ENCODE measurements around the gene RFX6.

- TF ChIP-seq, protein P1, sequence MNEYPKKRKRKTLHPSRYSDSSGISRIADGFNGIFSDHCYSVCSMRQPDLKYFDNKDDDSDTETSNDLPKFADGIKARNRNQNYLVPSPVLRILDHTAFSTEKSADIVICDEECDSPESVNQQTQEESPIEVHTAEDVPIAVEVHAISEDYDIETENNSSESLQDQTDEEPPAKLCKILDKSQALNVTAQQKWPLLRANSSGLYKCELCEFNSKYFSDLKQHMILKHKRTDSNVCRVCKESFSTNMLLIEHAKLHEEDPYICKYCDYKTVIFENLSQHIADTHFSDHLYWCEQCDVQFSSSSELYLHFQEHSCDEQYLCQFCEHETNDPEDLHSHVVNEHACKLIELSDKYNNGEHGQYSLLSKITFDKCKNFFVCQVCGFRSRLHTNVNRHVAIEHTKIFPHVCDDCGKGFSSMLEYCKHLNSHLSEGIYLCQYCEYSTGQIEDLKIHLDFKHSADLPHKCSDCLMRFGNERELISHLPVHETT (tag by site-specific recombination; IDR thresholded peaks at IDR 0.05) = no peak
- TF ChIP-seq, protein P2, sequence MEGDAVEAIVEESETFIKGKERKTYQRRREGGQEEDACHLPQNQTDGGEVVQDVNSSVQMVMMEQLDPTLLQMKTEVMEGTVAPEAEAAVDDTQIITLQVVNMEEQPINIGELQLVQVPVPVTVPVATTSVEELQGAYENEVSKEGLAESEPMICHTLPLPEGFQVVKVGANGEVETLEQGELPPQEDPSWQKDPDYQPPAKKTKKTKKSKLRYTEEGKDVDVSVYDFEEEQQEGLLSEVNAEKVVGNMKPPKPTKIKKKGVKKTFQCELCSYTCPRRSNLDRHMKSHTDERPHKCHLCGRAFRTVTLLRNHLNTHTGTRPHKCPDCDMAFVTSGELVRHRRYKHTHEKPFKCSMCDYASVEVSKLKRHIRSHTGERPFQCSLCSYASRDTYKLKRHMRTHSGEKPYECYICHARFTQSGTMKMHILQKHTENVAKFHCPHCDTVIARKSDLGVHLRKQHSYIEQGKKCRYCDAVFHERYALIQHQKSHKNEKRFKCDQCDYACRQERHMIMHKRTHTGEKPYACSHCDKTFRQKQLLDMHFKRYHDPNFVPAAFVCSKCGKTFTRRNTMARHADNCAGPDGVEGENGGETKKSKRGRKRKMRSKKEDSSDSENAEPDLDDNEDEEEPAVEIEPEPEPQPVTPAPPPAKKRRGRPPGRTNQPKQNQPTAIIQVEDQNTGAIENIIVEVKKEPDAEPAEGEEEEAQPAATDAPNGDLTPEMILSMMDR (tag by site-specific recombination; IDR thresholded peaks at IDR 0.05) = peak; percentile 23; the same call in 1 of the 2 replicates
- TF ChIP-seq KLF16 (tag by site-specific recombination; IDR thresholded peaks at IDR 0.05) (no peak), YY1 (tag by site-specific recombination; IDR thresholded peaks at IDR 0.05) (no peak), HOXC10 (CRISPR knock-in tag; IDR thresholded peaks at IDR 0.05) (no peak), ZBTB44 (tag by site-specific recombination; IDR thresholded peaks at IDR 0.05) (no peak), ZNF132 (tag by site-specific recombination; IDR thresholded peaks at IDR 0.05; ENCODE audit: borderline replicate concordance) (no peak), ZFP41 (tag by site-specific recombination; IDR thresholded peaks at IDR 0.05; ENCODE audit: borderline replicate concordance) (no peak)
Measured at GRCh38 chr6:116881236-116881635, 4.2 kb downstream of the RFX6 start.

Measured in HEK293 (cell line).